H1 (cell line): ENCODE measurements around the gene OSTF1.

Source experiments
- CEBPB ChIP-seq: IDR thresholded peaks from 2 replicates; pipeline ENCODE4 v1.6.1; 2012; ENCODE audit warnings: low read depth, low read length
- CHD1 ChIP-seq: IDR thresholded peaks from 2 replicates; pipeline ENCODE4 v1.6.1; 2012; ENCODE audit warnings: low read depth, low read length, improper control_type of control experiment
- EZH2 ChIP-seq: fragments of 200-600 bp; sonication (generic); IDR thresholded peaks from 2 replicates; pipeline ENCODE4 v1.7.1; 2012; ENCODE audit warnings: low read depth, mild to moderate bottlenecking, moderate library complexity, low read length, inconsistent platforms; ENCODE audit not compliant: severe bottlenecking
- HDAC2 ChIP-seq, 2 experiments: fragments of 300-600 bp in 1 of 2; sonication (generic) in 1 of 2; IDR thresholded peaks; 2 replicates each; pipeline ENCODE4 v1.6.1; 2011 to 2012; ENCODE audit warnings: low read depth in 2 of 2, low read length in 2 of 2, mild to moderate bottlenecking in 2 of 2, moderate library complexity in 2 of 2, borderline replicate concordance in 1 of 2, inconsistent platforms in 1 of 2
- NRF1 ChIP-seq: IDR thresholded peaks from 2 replicates; pipeline ENCODE4 v1.6.1; 2011; ENCODE audit warnings: mild to moderate bottlenecking, low read depth, low read length, improper control_type of control experiment
- POLR2AphosphoS5 ChIP-seq: IDR thresholded peaks from 2 replicates; pipeline ENCODE4 v1.6.1; 2011; ENCODE audit warnings: low read depth, low read length
- SUZ12 ChIP-seq: fragments of 200-600 bp; sonication (generic); IDR thresholded peaks from 2 replicates; pipeline ENCODE4 v1.6.1; 2012; ENCODE audit warnings: mild to moderate bottlenecking, inconsistent platforms, low read length, moderate library complexity, mixed read lengths
- TBP ChIP-seq: IDR thresholded peaks from 2 replicates; pipeline ENCODE4 v1.6.1; 2011; ENCODE audit warnings: low read depth, low read length, improper control_type of control experiment
- TF ChIP-seq, protein P1 (sequence below), 3 experiments: IDR thresholded peaks; 1 replicate in 2 of 3; 2 replicates in 1 of 3; pipeline versions ENCODE4 v1.5.1 to v1.6.1; 2011; ENCODE audit warnings: low read length in 3 of 3, mild to moderate bottlenecking in 3 of 3, inconsistent platforms in 2 of 3, low read depth in 1 of 3, moderate library complexity in 1 of 3; ENCODE audit not compliant: insufficient read depth in 1 of 3; ENCODE audit errors: control extremely low read depth in 1 of 3

DNA sequence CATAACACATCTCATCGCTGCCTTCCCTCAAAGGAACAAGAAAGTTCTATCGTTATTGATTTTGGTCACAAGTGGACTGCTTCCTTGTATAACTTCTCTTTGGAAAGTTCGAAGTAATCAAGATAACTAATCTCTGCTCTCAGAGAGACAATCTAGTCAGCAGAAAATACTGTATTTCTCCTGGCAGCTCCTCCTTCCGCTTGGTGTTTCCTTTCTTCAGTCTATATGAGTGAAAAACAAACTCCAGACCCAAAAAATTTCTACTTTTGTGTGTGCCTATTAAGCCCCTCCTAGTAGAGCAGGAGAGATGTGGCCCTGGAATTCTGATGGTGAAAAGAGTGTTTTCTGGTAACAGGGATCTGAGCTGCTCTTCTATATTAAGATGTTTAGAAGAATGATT, 24.5 kb downstream of the OSTF1 start:
- TF ChIP-seq CEBPB (no peak), POLR2AphosphoS5 (no peak), CHD1 (no peak), SUZ12 (no peak), HDAC2 (IDR thresholded peaks at IDR 0.05; ENCODE audit: borderline replicate concordance in 1 of 2, low read depth in 2 of 2, low read length in 2 of 2) (no peak), NRF1 (no peak), EZH2 (no peak), TBP (no peak)
- TF ChIP-seq, protein P1, sequence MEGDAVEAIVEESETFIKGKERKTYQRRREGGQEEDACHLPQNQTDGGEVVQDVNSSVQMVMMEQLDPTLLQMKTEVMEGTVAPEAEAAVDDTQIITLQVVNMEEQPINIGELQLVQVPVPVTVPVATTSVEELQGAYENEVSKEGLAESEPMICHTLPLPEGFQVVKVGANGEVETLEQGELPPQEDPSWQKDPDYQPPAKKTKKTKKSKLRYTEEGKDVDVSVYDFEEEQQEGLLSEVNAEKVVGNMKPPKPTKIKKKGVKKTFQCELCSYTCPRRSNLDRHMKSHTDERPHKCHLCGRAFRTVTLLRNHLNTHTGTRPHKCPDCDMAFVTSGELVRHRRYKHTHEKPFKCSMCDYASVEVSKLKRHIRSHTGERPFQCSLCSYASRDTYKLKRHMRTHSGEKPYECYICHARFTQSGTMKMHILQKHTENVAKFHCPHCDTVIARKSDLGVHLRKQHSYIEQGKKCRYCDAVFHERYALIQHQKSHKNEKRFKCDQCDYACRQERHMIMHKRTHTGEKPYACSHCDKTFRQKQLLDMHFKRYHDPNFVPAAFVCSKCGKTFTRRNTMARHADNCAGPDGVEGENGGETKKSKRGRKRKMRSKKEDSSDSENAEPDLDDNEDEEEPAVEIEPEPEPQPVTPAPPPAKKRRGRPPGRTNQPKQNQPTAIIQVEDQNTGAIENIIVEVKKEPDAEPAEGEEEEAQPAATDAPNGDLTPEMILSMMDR (IDR thresholded peaks at IDR 0.05; ENCODE audit: control extremely low read depth in 1 of 3, insufficient read depth in 1 of 3, low read depth in 1 of 3, low read length in 3 of 3), result no peak
